GM21737 (cell line): ENCODE measurements around the gene NDUFA11.
"Not testable (repeated sequence)": the region's sequence is repeated elsewhere in the genome, so short reads cannot be mapped to it uniquely, and the experiment has no call there.

Experiments
- ATAC-seq: cut with Tn5 transposase; IDR thresholded peaks from one replicate; pipeline ENCODE4 v1.9.1; 2021; ENCODE audit warnings: mild to moderate bottlenecking, moderate library complexity; ENCODE audit not compliant: unreplicated experiment

NDUFA11 gene

GRCh38 chr19:5863030-5863665 lies 40.4 kb downstream of the NDUFA11 start:
- no peak for ATAC-seq

DNA sequence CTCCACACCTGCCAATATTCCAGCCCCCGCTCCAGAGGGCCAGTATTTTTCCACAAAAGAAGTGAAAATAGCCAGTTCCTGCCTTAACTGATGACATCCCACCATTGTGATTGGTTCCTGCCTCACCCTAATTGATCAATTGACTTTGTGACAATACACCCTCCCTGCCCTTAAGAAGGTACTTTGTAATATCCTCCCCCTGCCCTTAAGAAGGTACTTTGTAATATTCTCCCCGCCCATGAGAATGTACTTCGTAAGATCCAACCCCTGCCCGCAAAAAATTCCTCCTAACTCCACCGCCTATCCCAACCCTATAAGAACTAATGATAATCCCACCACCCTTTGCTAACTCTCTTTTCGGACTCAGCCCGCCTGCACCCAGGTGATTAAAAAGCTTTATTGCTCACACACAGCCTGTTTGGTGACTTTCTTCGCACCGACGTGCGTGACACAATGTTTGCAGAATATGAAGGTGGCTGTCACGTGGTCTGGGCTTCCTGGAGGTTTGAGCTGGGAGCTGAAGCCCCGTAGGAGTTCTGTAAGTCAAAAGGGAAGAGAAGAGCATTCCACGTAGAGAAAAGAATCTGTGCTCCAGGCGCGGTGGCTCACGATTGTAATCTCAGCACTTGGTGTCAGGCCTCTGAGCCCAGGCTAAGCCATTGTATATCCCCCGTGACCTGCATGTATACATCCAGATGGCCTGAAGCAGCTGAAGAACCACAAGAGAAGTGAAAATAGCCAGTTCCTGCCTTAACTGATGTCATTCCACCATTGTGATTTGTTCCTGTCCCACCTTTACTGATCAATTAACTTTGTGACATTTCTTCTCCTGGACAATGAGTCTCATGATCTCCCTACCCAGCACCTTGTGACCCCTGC lies 46.1 kb downstream of the NDUFA11 start:
- no peak for ATAC-seq

- ATAC-seq: not testable (repeated sequence)
Measured at GRCh38 chr19:5855151-5855550, 48.4 kb downstream of the NDUFA11 start.

DNA sequence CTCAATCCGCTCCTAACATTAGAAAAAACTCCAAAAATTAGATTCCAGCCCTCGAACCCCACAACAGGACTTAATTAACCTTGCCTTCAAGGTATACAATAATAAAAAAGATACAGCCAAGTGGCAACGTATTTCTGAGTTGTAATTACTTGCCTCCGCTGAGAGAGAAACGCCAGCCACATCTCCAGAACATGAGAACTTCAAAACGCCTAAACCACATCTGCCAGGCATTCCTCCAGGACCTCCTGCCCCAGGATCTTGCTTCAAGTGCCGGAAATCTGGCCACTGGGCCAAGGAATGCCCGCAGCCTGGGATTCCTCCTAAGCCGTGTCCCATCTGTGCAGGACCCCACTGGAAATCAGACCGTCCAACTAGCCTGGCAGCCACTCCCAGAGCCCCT lies 49.5 kb downstream of the NDUFA11 start:
- ATAC-seq: not testable (repeated sequence)

- no peak for ATAC-seq
Measured at GRCh38 chr19:5851302-5851701, 52.3 kb downstream of the NDUFA11 start, which contains the start of gene FUT3. Gene FUT3, minus strand, starts transcription at chr19:5851449.

DNA sequence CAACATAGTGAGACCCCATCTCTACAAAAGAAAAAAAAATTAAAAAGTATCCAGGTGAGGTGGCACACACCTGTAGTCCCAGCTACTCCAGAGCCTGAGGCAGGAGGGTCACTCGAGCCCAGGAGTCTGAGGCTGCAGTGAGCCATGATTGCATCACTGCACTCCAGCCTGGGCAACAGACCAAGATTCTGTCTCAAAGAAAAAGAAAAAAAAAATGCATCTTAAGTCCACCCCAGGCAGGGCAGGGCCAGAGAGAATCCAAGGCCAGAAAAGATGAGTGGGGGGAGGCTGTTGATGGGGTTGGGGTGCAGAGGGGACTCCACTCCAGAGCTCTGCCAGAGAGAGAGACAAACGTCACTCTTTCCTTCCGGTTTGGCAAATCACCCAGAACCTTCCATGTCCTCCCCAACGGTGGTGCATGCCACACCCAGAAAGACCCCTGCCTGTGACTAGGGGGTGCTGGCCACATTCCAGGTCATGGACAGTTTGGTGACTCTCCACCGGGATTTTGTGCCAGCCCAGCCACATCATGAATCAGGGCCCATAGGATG lies 52.8 kb downstream of the NDUFA11 start:
- no peak for ATAC-seq

- ATAC-seq: no peak
Measured at GRCh38 chr19:5850189-5850588, 53.4 kb downstream of the NDUFA11 start.

- ATAC-seq: not testable (repeated sequence)
Measured at GRCh38 chr19:5848621-5849020, 55.0 kb downstream of the NDUFA11 start.

DNA sequence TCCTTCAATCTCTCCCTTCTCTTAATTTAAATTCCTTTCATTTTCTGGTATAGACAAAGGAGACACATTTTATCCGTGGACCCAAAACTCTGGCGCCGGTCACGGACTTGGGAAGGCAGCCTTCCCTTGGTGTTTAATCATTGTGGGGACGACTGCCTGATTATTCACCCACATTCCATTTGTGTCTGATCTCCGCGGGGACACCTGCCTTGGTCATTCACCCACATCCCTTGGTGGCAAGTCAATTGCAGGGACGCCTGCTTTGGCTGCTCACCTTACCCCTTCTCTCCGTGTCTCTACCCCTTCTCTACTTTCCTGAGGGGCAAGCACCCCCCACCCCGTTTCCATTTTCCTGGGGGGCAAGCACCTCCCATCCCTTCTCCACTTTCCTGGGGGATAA lies 55.7 kb downstream of the NDUFA11 start:
- not testable (repeated sequence) for ATAC-seq
